ENCODE measurements around the gene RAI2.

The RAI2 gene

DNA sequence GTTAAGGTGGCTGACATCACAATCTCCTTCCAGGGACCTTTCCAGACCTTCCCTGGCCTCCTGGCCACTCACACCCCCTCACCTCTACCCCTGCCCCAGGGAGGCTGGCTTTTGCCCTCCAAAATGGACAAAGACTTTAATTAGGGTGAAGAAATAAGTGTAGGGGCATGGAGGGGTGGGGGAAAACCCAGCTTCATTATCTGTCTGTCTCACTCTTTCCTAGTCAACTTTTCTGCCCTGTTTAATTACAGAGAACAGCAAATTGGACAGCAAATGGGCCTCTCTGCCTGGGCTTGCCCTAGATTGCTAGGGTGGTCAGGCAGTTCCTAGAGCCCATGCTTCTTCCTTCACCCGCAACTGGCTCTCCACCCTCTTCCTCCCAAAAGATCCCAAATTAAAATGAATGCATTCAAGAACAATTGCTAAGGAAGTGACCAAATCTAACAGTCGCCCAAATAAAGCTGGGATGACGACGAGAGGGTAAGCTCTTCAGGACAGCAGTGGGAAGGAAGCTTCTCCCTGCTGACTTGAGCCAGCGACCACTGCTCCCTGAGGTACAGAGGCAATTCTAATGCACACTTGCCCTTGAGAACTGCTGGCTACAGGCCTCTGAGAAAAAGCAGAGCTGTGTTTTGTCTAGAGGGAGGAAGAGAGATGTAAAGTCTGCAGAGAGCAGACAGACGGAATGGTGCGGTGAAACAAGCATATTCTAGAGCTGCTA is 12.4 kb downstream of the RAI2 start:
- DNase-seq (ENCODE audit: extremely low read depth, low read depth), result no peak
- no peak overlapping the region for H3K4me3 ChIP-seq (replicated peaks; ENCODE audit: low read depth, low read length)
- no peak for TF ChIP-seq CTCF (IDR thresholded peaks at IDR 0.05; ENCODE audit: low read depth, low read length, missing control alignments)

DNA sequence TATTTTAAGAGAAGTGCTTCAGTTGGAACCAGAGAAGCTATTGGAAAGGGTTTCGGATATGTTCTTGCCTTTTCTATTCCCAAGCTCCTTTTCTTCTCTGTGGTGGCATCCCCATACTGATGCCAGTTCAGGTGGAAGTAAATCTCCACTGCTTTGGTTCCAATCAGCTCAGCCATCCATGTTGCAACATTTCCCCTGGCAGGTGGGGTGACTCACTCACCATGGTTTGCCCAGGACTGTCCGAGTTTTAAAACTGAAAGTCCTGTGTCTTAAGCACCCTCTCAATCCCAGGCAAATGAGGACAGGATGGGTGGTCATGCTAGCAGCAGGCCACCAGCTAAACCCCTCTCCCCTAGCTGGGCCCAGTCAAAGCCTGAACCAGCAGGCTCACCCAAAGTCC is 15.1 kb downstream of the RAI2 start:
- TF ChIP-seq CTCF (IDR thresholded peaks at IDR 0.05; ENCODE audit: low read depth, low read length, missing control alignments), result no peak
- H3K4me3 ChIP-seq (replicated peaks; ENCODE audit: low read depth, low read length), result no peak overlapping the region
- DNase-seq (ENCODE audit: extremely low read depth, low read depth), result no peak

DNA sequence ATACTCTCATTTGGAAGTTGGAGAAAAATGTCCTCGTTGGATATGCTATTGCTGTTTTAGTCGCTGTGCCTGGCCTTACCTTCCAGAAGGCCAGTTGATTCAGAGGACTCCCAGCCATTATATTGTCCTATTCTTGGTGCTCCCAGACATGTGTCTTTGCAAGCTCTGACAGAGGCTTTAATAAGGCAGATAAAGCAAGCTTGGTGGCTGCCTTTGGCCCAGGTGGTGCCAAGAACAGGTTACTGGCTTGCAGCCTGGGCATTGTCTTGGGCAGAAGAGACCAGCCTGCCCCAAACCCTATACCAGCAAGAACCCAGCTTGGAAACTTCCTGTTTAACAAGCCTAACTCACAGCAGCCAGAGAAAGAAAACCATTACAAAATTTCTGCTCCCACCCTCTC is 16.9 kb downstream of the RAI2 start:
- H3K4me3 ChIP-seq (replicated peaks; ENCODE audit: low read depth, low read length), result no peak overlapping the region
- TF ChIP-seq CTCF (IDR thresholded peaks at IDR 0.05; ENCODE audit: low read depth, low read length, missing control alignments), result no peak
- DNase-seq (ENCODE audit: extremely low read depth, low read depth), result no peak

GRCh38 chrX:17842769-17843525 is 18.2 kb downstream of the RAI2 start:
- no peak overlapping the region for H3K4me3 ChIP-seq (replicated peaks; ENCODE audit: low read depth, low read length)
- DNase-seq (ENCODE audit: extremely low read depth, low read depth), result no peak
- TF ChIP-seq CTCF (IDR thresholded peaks at IDR 0.05; ENCODE audit: low read depth, low read length, missing control alignments), result no peak

DNA sequence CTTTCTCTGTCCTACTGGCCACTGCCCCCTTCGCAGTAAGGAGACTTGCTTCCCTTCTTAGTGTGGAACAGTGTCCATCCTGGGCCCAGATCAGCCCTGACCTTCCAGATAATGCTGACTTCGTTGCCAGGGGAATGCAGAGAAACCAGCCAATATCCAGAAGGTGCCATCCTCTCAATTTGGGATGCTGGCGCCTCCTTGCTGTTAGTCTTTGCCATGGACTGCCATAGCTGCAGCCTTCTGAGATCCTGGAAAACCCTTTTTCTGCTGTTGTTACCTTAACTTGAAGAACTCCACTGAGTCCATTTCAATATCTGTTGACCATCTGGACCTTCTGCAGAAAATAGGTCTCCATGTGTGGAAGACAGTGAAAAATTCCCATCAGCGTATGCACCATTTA is 21.8 kb downstream of the RAI2 start:
- no peak for DNase-seq (ENCODE audit: extremely low read depth, low read depth)
- TF ChIP-seq CTCF (IDR thresholded peaks at IDR 0.05; ENCODE audit: low read depth, low read length, missing control alignments), result no peak
- no peak overlapping the region for H3K4me3 ChIP-seq (replicated peaks; ENCODE audit: low read depth, low read length)

DNA sequence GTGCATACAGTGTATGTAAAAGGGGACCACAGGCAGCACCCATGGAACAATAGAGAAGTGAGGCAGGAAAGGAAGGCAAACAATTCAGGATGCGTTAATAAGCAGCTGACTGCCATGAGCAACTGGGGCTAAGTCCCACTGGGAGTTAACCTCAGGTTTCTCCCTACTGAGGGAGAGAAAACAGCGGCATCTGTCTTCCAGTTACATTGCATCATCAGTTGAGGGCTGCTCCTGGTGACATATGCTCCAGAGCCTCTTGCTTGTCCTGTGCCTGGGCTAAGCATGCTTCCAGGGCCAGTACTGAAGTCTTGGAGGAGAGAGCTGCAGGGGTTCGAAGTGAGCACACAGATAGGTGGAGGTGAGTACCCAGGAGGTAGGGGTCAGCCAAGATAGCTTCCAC is 24.3 kb downstream of the RAI2 start:
- no peak for DNase-seq (ENCODE audit: extremely low read depth, low read depth)
- H3K4me3 ChIP-seq (replicated peaks; ENCODE audit: low read depth, low read length), result no peak overlapping the region
- no peak for TF ChIP-seq CTCF (IDR thresholded peaks at IDR 0.05; ENCODE audit: low read depth, low read length, missing control alignments)

Data from HFF-Myc (cell line).